ENCODE results near the gene DUSP15. TPM values are rescaled to one million over a fixed set of nuclear protein-coding genes. Genes with fewer than 3 reads are reported as not detected.

Gene DUSP15
- total RNA-seq, 1 experiment from 2014 or later = not detected

DNA sequence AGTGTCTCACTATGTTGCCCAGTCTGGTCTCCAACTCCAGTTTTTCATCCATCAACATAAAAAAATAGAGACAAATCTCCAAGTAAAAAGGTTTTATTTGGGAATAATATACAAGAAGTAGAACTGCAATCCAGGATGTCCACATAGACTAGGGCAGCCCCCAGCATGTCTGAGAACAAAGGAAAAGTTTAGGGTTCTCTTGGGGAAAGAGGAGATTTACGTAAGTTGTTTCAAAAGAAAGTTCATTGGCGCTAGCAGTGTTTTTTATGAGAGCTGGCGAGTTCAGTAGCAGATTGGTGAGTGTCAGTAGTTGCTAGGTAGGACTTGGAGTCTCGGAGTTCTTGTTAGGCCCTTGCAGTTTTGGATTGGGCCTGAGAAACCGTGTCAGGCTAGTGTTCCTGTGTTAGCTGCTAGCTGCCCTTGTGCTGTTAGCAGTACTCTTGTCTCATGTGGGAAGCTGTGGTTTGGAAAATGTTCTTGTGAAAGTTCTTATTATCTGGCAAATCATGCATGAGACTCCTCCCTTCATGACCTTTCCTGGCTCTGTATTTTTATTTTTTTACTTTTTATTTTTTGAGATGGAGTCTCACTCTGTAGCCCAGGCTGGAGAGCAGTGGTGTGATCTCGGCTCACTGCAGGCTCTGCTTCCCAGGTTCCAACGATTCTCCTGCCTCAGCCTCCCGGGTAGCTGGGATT, 24.8 kb upstream of the DUSP15 start:
- DNase-seq (ENCODE audit: low spot score) = peak; percentile 67

DNA sequence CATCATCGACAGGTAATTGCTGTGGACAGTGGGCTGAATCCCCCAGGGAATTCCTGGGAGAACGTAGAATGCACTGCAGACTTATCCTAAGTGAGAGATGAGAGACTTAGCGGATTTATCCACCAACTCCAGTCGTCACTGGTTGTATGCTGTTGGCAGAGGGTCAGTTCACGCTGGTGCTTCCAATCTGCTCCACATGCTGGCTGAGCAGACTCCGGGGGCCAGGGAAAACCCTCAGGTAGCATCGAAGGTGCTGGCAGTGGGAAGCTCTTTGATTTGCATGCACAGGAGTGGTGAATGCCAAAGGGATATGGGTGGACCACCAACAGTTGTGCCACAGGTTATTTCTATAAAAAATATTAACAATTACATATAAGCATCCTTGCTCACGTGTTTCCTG, 20.3 kb upstream of the DUSP15 start:
- no peak for DNase-seq (ENCODE audit: low spot score)

DNA sequence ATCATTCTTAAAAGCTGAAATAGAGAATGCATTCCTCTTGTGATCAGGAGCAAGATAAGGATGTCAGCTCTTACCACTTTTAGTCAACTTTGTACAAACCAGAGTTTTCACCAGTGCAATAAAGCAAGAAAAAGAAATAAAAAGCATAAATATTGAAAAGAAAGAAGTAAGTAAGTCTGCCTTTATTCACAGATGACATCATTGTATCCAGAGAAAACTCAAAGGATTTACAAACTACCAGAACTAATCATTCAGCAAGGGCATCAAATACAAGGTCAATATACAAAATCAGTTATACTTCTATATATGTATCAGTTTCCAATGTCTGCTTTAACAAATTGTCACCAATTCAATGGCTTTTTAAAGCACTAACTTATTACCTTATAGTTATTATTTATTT, 13.5 kb upstream of the DUSP15 start:
- no peak for DNase-seq (ENCODE audit: low spot score)

DNA sequence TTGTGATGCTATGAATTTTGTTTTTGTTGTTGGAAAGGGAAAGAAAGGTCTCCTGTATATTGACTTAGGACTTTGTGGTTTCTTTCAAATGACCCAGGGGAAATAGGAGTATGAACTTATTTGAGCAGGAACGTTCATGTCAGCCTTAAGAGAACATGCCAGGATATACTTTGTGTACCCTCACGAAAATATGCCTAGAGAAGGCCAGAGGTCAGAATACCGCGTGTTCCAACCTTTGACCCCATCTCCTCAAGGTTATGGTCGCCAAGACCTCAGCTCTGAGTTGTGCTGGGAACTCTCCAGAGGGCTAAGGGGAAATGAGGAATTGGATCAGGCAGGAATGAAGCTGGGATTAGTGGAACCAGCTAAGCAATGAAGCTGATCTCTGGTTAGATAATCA, 11.6 kb upstream of the DUSP15 start:
- DNase-seq (ENCODE audit: low spot score) = no peak

DNA sequence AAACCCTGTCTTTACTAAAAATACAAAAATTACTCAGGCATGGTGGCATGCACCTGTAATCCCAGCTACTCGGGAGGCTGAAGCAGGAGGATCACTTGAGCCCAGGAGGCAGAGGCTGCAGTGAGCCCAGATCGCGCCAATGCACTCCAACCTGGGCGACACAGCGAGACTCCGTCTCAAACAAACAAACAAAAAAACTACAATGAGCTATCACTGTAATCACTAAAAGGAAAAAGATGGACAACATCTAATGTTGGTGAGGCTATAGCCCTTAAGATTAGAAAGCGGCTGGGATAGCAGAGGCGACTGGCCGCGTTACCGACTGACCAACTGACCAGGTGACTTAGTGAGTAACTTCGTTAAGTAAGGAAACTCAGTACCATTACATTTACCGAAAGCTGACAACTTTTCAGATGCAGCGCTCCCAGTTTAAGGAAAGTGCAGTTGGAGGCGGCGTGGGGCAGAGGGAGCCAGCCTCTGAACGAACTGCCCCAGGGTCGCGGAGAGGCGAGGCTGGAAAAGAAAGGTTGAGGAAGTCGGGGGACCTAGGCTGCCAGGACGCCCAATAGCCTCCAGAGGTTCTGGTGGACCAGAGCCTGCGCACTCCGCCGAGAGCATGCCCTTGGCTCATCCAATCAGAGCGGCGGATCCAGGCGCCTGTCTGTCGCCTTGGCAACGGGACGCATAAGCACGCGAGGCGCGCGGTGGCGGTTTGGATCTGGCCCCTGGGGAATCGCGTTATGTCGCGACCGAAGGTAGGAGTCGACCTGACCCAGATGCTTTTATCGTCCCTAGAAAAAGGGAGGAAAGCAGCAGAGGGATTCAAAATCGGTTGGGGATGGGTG, 9.0 kb upstream of the DUSP15 start:
- peak; percentile 100 for DNase-seq (ENCODE audit: low spot score)

DNA sequence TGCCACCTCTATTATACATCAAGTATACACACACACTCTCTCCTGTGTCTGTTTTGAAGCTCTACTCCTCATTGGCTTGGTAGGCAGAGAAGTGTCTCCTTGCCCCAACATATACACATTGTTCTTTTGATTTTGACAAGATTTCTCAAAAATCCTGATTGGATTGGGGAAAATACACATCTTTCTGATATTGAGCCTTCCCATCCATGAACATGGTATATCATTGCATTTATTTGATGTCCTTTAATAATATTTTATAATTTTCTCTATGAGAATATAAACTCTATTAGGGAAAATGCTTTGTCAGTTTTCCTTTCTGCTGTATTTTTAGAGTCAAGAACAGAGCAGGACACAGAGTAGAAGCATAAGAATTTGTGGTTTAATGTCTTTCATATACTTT, 7.4 kb upstream of the DUSP15 start:
- no peak for DNase-seq (ENCODE audit: low spot score)

DNA sequence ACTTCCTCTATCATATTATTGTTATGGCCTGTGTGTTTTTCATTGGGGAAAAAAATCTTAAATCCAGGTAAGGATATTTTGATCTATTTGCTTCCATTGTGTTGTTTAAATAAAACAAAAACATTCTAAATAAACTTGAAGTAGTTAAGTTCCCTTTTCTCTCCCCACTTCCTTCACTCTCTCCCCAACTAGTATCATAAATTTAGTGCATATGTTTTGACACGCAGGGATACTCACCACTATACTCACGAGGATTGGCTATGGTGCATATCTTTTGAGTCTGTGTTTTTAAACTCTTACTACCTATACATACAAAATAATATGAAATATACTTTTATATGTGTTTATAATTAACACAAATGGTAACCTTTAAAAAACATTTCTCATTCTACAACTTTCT, 5.3 kb upstream of the DUSP15 start:
- DNase-seq (ENCODE audit: low spot score) = no peak

DNA sequence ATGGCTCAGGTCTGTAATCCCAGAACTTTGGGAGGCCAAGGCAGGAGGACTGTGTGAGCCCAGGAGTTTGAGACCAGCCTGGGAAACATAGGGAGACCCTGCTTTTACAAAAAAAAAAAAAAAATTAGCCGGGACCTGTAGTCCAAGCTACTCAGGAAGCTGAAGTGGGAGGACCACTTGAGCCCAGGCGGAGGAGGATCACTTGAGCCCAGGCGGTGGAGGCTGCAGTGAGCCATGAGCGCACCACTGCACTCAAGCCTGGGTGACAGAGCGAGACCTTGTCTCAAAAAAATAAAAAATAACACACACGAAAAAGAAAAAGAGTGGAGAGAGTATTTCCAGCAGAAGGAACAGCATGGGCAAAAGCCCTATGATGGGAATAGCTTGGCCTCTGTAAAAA, 2.1 kb upstream of the DUSP15 start:
- DNase-seq (ENCODE audit: low spot score) = no peak

DNA sequence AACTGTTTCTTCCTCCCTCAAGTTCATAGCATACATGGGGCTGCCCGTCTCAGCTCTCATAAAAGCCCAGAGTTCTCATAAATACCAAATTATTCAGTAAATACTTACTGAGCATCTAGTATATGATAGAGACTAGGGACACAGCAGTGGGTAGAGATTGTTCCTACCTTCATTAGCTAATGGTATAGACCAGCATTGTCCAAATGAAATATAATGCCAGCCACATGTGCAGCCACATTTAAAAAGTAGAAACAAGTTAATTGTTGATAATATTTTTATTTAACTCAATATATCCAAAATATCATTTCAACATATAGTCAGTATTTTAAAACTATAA, 1.3 kb upstream of the DUSP15 start:
- DNase-seq (ENCODE audit: low spot score) = no peak

DNA sequence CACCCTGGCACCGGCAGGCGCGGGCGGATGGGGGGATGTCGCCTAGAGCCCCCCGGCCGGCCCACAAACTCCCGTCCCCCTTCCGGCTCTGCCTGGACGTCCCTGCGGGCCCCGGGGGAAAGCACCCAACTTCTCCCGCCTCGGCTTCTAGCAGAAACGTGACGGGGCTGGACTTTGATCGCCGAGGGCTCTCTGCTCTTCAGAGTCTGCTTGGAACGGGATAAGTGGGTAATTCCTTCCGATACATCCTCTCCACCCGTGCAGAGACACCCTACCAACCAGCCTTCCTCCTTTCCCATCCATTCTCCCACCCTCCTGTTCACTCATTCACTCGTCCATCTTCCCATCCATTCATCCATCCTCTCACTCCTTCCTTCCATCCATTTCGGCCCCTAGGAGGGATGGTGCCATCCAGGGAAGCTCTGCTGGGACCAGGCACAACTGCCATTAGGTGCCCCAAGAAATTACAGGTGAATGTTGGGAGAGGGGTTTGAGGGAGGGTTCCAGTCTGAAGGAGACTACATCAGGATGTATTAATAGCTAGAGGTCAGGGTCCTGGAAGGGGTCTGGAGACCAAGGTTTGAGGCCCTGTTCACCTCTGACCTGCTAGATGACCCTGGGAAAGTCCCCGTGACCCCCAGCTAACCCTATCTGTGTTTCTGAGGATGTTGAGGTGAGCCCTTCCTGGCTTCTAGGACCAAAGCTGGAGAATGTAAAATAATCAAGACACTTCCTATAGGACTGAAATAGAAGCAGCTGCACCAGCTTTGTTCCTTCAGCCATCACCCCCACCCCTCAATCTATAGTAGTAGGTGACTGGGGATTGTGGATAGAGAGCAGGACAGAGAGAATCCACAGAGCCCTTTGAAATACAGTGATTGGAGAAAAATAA, 645 bp upstream of the DUSP15 start:
- no peak for DNase-seq (ENCODE audit: low spot score)

DNA sequence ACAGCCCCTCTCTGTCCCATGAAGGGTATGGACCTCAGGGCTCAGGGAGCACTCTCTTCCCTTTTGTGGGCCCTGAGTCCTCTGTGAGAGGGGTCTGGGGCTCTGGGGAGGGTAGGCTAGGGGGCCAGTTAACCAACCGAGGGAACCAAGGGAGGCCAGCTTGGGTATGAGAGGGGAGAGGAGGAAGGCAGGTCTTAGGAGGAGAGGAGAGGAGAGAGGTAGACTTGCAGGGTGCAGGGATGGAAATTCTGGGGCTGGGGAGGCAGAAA, 720 bp downstream of the DUSP15 start:
- no peak for DNase-seq (ENCODE audit: low spot score)

DNA sequence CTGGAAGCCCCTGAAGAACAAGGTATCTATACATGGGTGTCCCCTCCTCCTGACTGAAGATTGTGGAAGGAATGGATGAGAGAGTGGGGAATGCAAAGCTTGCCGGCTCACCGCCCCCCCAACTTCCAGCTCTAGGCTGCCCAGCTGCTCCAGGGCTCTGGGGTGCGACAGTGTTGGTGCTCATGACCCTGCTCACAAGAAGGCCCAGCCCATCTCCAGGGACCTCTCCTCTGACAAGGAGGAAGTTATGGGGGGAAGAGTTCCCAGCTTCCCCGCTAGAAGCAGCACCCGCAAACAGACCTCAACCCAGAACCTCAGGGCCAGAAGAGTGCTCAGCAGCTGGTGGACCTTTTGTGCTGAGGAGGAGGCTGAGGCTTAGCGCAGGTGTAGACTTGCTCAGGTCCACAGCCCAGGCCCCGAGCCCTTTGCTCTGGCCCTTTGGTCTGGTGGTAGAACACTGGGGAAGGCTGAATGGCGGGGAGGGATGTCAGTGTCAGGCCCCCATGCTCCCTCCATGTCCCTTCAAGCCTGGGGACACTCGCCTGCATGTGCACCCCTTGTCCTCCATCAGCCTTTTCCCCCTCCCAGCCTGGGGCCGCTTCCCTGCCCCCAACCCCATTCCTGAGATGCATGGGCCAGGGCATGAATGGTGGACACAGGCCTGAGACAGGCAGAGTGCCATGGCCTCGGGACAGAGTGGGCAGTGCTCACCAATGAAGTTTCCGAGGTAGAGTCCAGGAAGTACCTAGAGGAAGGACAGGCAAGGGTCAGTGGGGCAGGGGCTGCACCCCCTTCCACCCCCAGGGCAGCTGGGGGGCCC, 1.3 kb downstream of the DUSP15 start:
- no peak for DNase-seq (ENCODE audit: low spot score)

DNA sequence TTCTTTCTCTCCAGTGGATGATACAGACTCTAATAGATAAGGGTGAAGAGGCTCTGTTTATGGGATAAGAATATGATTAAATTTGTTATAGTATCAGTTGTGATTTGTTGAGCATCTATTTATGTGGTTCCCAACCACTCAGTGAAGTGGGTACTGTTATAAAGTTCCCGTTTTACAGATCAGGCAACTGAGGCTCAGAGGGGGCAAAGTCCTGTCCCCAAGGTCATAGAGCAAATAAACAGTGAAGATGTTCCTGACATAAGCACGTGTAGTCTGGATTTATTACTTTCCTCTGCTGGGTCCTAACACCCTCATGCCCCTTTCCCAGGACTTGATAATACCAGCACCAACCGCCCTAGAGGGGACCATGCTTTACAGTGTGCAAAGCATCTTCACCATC, 4.1 kb downstream of the DUSP15 start:
- no peak for DNase-seq (ENCODE audit: low spot score)

DNA sequence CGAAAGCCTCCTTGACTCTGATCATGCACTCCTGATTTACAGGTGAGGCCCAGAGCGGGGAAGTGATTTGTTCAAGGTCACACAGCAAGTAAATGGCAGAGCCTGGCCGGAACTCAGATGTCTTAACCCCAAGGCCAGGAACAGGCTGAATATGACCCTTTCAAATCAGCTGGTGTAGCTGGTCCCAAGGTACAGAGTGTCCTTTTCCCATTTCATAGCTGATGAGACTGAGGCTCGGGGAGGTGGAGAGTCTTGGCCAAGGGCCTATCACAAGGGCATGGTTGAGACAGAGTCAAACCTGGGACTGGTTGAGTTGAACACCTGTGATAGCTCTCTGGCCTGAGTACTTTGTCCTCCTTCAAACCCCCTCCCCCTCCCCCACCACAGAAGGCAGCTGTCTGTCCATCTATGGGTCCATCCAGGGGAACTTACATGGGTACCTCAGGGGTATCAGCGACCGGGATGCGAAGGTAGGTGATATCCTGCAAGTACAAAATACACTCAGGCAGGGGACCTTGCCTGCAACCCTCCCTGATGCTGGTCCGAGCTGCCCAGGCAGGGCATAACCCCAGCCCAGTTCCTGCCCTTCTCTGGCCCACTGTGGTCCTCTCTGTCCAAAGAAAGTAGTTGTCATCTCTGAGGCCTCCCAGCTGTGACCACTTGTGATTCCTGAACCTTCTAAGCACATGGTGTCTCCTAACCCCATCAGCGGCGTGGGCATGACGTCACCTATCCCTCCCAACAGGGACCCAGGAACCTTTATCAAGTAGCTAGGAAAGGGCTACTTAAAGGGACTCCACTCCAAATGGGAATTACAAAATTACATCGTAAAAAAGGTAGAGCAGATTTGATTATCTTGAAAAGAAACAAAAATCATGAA, 5.6 kb downstream of the DUSP15 start:
- DNase-seq (ENCODE audit: low spot score) = no peak

DNA sequence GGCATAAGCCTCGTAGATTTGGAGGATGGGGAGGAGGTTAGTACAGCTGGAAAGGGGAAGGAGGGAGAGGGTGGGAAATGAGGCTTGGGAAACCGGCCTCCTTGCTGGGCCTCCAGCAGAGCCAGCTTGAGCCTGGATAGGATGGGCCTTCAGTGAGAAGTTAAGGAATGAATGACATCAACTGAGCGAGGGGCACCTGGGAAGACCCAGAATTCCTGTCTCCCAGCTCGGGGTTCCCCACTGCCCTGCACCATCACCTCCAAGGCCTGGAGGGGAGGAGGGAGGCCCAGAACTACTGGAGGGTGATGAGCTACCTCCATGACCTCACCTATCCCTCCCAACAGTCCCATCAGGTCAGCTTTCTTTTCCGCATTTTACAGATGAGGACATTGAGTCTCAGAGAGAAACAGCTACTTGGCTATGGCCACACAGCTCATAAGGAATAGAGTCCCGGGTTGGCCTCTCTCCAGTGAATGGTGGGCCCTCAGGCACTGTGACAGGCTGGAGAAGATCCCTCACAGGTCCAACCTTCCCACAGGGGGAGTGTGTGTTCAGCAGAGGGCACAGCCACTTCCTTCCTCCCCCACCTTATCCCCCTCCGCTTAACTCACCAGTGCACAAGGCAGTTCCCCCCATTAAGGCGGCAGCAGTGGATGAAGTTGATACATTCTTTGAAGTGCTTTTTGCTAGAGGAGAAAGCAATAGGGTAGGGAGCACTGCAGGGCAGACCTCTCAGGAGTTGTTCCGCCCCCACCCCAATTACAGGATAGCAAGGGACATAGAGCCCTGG, 6.8 kb downstream of the DUSP15 start:
- no peak for DNase-seq (ENCODE audit: low spot score)

DNA sequence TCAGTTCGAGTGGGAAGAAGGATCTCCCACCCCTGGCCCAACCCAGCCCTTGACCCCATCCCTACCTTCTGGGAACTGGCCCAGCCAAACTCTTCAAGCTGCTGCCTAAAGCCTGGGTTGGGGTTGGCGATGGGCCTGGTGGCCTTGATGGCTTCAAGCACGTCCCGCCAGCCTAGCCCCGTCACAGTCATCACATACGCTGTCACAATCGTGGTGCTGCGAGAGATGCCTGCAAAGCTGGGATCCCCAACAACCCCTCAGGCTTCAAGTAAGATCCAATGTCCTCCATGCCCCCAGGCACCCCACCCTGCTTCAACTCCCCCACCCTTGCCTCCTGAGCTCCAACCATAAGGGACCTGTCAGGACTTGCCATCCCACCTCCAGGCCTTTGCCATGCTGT, 7.8 kb downstream of the DUSP15 start:
- DNase-seq (ENCODE audit: low spot score) = no peak

DNA sequence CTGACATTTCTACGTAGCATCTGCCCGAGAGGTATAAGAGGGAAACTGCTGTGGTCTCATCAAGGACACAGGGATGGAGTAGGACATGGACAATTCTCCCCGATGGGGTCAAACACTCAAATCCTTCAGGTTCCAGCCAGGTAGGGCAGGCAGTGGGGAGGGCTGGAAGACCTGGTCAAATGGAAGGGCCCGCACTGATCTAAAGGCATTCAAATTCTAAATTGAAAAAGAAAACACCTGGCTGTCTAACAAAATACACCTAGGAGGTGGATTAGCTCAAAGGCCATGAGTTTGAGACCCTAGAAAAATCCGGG, 8.2 kb downstream of the DUSP15 start:
- DNase-seq (ENCODE audit: low spot score) = no peak

DNA sequence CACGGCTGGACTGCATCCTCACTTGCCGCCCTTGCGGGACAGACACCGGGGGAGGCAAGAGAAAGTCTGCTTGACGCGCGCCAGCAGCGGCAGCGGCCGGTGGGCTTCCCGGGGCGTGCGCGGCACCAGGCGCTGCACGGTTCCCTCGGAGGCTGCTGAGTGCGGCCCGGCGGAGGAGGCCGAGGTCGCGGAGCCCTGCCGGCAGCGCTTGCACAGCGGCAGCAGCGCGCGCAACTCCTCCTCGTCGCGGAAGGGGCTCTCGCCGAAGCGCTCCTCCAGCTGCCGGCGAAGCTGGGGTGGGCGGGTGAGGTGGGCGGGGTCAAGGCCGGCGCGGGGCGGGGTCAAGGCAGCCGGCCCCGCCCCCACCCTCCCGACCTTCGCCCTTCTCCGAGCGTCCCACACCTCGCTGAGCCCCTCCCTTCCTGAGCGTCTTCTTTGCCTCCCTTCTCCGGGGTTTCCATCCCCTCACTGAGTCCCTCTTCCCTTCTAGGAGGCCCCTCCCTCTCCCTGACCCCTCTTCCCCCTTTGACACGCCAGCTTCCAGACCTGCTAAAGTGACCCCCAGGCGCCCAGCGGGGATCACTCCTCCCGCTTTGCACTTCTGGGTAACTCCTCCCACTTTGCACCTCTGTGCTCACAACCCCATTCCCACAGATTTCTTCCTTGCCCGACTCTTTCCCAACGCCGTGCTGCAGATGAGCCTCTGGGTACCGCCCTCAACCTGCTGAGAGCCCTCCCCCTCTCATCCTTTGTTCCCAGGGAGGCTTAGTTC, 8.8 kb downstream of the DUSP15 start:
- DNase-seq (ENCODE audit: low spot score) = peak; percentile 53

DNA sequence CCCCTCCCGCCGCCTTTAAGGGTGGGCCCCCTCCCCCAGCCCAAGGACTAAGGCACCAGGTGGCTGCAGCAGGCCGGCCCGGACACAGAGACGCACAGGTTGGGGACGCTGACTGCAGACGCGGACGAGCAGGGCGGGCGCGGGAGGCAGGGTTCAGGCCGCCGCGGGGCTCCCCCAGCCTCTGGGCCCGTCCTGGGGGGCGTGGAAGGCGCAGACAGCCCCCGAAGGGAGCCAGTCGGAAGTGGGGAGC, 9.3 kb downstream of the DUSP15 start:
- no peak for DNase-seq (ENCODE audit: low spot score)

All from HT-29 (cell line).